ENCODE measurements around the gene IL3. TPM values are rescaled to one million over a fixed set of nuclear protein-coding genes. Genes with fewer than 3 reads are reported as not detected.

The IL3 gene
- total RNA-seq, 1 experiment from 2014 or later = not detected

DNA sequence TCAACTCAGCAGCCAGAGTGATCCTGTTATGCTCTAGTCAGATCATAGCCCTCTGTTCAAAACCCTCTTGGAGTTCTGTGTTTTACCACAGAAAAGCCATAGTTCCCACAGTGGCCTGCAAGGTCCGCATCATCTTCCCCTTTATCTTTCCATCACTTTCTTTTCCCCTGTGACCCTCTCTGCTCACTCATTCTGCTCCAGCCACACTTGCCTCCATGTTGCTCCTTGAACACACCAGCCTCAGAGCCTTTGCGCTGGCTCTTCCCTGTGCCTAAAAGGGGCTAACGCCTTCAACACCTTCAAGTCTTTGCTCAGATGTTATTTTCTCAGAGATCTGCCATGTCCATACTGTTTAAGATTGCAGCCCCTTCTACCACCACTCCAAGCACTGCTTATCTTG lies 39.5 kb downstream of the IL3 start (continued):
- no peak for TF ChIP-seq NR1H2 (CRISPR knock-in tag; IDR thresholded peaks at IDR 0.05)

GRCh38 chr5:132100672-132101261 lies 40.3 kb downstream of the IL3 start:
- Mint-ChIP-seq H3K27ac (no peak overlapping the region), H3K36me3 (no peaks in the 10 kb centered on the region), H3K9me3 (no peaks in the 10 kb centered on the region), H3K4me3 (no peak overlapping the region), H3K4me1 (no peaks in the 10 kb centered on the region), H3K27me3 (ENCODE audit: low read depth) (no peaks in the 10 kb centered on the region)
- POLR2A ChIA-PET = no interaction called here
- CTCF ChIA-PET = interaction anchor here (0.5 to 1.0 kb wide), 2 partner anchors 65 to 138 kb away, joined by 3 read pairs; no protein-coding TSS in a partner anchor
- ATAC-seq (no peak), DNase-seq (ENCODE audit: low spot score) (no peak)
- no peak for TF ChIP-seq NR2C2 (CRISPR knock-in tag; IDR thresholded peaks at IDR 0.05)
- TF ChIP-seq ATF6 (CRISPR knock-in tag; IDR thresholded peaks at IDR 0.05) = no peak
- TF ChIP-seq CDX4 (CRISPR knock-in tag; IDR thresholded peaks at IDR 0.05; ENCODE audit: borderline replicate concordance) = no peak
- no peak for TF ChIP-seq PRRX2 (CRISPR knock-in tag; IDR thresholded peaks at IDR 0.05)
- no peak for TF ChIP-seq NR3C1 (CRISPR knock-in tag; conservative IDR thresholded peaks at IDR 0.05; ENCODE audit: low read depth)
- no peak for TF ChIP-seq GTF2I (CRISPR knock-in tag; conservative IDR thresholded peaks at IDR 0.05)
- TF ChIP-seq FOXP1 (CRISPR knock-in tag; IDR thresholded peaks at IDR 0.05; ENCODE audit: borderline replicate concordance) = no peak
- no peak for TF ChIP-seq ZBTB21 (CRISPR knock-in tag; IDR thresholded peaks at IDR 0.05; ENCODE audit: borderline replicate concordance)
- TF ChIP-seq, protein P1, sequence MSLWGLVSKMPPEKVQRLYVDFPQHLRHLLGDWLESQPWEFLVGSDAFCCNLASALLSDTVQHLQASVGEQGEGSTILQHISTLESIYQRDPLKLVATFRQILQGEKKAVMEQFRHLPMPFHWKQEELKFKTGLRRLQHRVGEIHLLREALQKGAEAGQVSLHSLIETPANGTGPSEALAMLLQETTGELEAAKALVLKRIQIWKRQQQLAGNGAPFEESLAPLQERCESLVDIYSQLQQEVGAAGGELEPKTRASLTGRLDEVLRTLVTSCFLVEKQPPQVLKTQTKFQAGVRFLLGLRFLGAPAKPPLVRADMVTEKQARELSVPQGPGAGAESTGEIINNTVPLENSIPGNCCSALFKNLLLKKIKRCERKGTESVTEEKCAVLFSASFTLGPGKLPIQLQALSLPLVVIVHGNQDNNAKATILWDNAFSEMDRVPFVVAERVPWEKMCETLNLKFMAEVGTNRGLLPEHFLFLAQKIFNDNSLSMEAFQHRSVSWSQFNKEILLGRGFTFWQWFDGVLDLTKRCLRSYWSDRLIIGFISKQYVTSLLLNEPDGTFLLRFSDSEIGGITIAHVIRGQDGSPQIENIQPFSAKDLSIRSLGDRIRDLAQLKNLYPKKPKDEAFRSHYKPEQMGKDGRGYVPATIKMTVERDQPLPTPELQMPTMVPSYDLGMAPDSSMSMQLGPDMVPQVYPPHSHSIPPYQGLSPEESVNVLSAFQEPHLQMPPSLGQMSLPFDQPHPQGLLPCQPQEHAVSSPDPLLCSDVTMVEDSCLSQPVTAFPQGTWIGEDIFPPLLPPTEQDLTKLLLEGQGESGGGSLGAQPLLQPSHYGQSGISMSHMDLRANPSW (CRISPR knock-in tag; conservative IDR thresholded peaks at IDR 0.05; ENCODE audit: low read depth) = no peak
- no peak for TF ChIP-seq TEAD1 (CRISPR knock-in tag; IDR thresholded peaks at IDR 0.05)

DNA sequence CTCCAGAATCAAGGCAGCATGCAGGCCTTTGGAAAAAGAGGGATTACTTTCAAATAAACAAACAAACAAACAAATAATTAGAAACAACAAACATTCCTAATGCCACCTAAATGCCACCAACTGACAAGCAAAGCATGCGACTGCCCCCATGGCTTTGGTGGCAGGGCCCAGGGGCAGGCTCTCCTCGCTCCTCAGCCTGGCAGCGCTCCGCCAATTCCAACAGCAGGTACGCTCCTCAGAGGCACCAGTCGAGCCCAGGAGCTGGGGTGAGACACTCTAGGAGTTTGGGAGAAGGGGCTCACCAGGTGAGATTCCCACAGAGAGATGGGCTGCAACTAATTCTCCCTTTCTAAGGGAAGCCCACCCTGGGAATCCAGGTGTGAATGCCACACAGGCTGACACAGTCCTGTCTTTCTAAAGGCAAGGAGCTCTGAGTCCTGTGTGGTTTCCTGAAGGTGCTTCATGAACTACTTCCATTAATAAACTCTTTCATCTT lies 41.0 kb downstream of the IL3 start:
- ChIA-PET CTCF (interaction anchor here (1.0 kb wide), 1 partner anchor 137 kb away, joined by 3 read pairs; no protein-coding TSS in a partner anchor), POLR2A (no interaction called here)
- DNase-seq (ENCODE audit: low spot score) = no peak
- Mint-ChIP-seq H3K4me1 (no peaks in the 10 kb centered on the region), H3K27ac (no peak overlapping the region), H3K27me3 (ENCODE audit: low read depth) (no peaks in the 10 kb centered on the region), H3K36me3 (no peaks in the 10 kb centered on the region), H3K9me3 (no peaks in the 10 kb centered on the region), H3K4me3 (no peak overlapping the region)
- TF ChIP-seq SOX15 (CRISPR knock-in tag; IDR thresholded peaks at IDR 0.05) (no peak), ZNF219 (CRISPR knock-in tag; IDR thresholded peaks at IDR 0.05; ENCODE audit: borderline replicate concordance) (no peak), ATF6 (CRISPR knock-in tag; IDR thresholded peaks at IDR 0.05) (no peak), ZNF281 (CRISPR knock-in tag; IDR thresholded peaks at IDR 0.05) (no peak), HMGA2 (CRISPR knock-in tag; IDR thresholded peaks at IDR 0.05) (no peak), ZNF121 (CRISPR knock-in tag; IDR thresholded peaks at IDR 0.05) (no peak), TEAD4 (CRISPR knock-in tag; IDR thresholded peaks at IDR 0.05) (no peak), GTF2I (CRISPR knock-in tag; conservative IDR thresholded peaks at IDR 0.05) (no peak), ZNF317 (CRISPR knock-in tag; IDR thresholded peaks at IDR 0.05; ENCODE audit: borderline replicate concordance, low read depth) (no peak), IRF1 (CRISPR knock-in tag; IDR thresholded peaks at IDR 0.05) (no peak), EMX1 (CRISPR knock-in tag; IDR thresholded peaks at IDR 0.05) (no peak)
- TF ChIP-seq, protein P2, sequence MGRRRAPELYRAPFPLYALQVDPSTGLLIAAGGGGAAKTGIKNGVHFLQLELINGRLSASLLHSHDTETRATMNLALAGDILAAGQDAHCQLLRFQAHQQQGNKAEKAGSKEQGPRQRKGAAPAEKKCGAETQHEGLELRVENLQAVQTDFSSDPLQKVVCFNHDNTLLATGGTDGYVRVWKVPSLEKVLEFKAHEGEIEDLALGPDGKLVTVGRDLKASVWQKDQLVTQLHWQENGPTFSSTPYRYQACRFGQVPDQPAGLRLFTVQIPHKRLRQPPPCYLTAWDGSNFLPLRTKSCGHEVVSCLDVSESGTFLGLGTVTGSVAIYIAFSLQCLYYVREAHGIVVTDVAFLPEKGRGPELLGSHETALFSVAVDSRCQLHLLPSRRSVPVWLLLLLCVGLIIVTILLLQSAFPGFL (CRISPR knock-in tag; IDR thresholded peaks at IDR 0.05; ENCODE audit: borderline replicate concordance) = no peak
- ATAC-seq = no peak

Measured in WTC11 (cell line).